GM12865 (cell line): Measurements from ENCODE around the gene PDGFRA.

Source experiments
- DNase-seq: peaks from one replicate; pipeline ENCODE4 v3.0.0; 2010; ENCODE audit warnings: low read depth
- H3K4me3 ChIP-seq: 2 replicates; pipeline ENCODE4 v1.5.1; 2011; ENCODE audit warnings: mild to moderate bottlenecking, low read depth, low read length, control low read depth
- TF ChIP-seq, protein P1 (sequence below): IDR thresholded peaks from 2 replicates; pipeline ENCODE4 v1.5.1; 2011; ENCODE audit warnings: low read length, control low read depth, low read depth, inconsistent platforms; ENCODE audit not compliant: insufficient read depth; ENCODE audit errors: missing control alignments

Gene PDGFRA

DNA sequence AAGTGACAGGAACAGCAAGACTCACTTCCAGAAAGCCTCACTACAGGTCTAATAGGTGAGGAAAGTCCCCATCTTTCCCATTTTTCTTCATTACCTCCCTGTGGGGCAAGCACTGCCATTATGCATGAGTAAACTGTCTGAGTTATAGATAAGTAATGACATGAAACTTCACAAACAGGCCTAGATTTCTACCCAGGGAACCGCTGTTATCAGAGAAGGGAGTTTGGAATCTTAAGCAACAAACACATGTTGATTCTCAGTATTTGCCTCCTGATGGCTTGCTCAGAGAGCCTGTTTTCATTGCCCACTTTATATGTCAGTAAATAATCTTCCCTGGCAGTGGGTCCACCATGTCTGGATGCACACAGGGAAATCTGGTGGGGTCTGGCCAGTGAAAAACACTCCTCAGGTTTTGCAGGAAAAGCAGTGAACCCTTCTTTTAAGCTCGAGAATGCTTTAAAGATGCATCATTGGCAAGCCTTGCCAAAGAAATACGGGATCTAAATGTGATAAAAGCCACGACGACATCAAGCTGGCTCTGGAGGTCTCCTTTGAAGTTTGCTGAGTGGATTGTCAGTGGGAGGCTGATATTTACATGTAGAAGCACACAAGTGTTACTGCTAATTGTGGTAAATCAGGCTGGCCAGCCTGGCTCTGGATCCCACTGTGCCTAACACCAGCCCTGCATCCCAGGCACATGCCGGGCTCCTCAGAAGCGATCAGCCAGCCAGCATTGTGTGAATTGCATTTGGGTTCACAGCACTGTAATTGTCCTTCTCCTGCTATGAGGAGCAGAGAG is 25.2 kb downstream of the PDGFRA start:
- TF ChIP-seq, protein P1, sequence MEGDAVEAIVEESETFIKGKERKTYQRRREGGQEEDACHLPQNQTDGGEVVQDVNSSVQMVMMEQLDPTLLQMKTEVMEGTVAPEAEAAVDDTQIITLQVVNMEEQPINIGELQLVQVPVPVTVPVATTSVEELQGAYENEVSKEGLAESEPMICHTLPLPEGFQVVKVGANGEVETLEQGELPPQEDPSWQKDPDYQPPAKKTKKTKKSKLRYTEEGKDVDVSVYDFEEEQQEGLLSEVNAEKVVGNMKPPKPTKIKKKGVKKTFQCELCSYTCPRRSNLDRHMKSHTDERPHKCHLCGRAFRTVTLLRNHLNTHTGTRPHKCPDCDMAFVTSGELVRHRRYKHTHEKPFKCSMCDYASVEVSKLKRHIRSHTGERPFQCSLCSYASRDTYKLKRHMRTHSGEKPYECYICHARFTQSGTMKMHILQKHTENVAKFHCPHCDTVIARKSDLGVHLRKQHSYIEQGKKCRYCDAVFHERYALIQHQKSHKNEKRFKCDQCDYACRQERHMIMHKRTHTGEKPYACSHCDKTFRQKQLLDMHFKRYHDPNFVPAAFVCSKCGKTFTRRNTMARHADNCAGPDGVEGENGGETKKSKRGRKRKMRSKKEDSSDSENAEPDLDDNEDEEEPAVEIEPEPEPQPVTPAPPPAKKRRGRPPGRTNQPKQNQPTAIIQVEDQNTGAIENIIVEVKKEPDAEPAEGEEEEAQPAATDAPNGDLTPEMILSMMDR: no peak
- H3K4me3 ChIP-seq: no peak overlapping the region
- no peak for DNase-seq

DNA sequence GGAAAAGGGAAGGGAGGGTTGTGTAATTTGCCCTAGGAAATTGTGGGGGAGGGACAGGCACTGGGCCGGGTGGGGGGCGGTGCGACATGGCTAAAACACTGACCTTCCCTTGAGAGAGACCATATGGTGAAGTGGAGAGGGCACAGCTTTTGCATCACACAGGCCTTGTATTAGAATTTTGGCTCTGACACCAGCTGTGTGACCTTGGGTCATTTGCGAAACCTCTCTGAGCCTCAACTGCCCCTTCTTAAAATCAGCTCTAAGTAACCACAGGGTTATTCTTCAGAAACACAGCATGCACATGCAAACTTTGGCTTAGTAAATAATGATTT is 25.8 kb downstream of the PDGFRA start:
- DNase-seq: no peak
- TF ChIP-seq, protein P1: no peak
- H3K4me3 ChIP-seq: no peak overlapping the region

GRCh38 chr4:54255881-54256280 is 26.8 kb downstream of the PDGFRA start:
- DNase-seq: no peak
- TF ChIP-seq, protein P1: no peak

GRCh38 chr4:54256491-54257486 is 27.7 kb downstream of the PDGFRA start:
- TF ChIP-seq, protein P1: no peak
- DNase-seq: no peak
- H3K4me3 ChIP-seq: no peak overlapping the region

More at GRCh38 chr4:54255881-54256280, 26.8 kb downstream of the PDGFRA start:
- H3K4me3 ChIP-seq: no peak overlapping the region

DNA sequence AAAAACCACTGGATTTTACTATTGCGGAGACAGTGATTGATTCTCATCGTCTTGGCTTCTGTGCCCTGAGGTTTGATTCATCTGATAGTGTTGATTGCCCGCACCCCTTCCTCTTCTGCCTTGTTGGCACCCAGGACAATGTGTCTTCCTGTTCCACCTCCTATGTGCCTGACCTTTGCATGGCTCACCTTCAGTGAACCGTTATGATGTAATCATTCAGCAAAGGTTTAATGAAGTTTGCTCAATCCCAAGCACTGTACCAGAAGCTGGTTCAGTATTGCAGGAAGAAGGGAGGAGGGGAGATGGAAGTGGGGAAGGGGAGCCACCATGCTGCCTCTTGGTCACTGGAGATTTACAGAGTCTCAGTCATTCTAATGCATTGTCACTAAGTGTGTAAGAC is 36.3 kb downstream of the PDGFRA start:
- TF ChIP-seq, protein P1: no peak
- no peak for DNase-seq

GRCh38 chr4:54268151-54268550 is 39.1 kb downstream of the PDGFRA start:
- DNase-seq: no peak
- TF ChIP-seq, protein P1: no peak
- no peak overlapping the region for H3K4me3 ChIP-seq

More for the DNA sequence above, 36.3 kb downstream of the PDGFRA start:
- H3K4me3 ChIP-seq: no peak overlapping the region
